Measurements from ENCODE around the gene SLC5A12.
A peak's percentile ranks its signal among the peaks of the same experiment; 100 is the strongest.

The SLC5A12 gene, protein sequence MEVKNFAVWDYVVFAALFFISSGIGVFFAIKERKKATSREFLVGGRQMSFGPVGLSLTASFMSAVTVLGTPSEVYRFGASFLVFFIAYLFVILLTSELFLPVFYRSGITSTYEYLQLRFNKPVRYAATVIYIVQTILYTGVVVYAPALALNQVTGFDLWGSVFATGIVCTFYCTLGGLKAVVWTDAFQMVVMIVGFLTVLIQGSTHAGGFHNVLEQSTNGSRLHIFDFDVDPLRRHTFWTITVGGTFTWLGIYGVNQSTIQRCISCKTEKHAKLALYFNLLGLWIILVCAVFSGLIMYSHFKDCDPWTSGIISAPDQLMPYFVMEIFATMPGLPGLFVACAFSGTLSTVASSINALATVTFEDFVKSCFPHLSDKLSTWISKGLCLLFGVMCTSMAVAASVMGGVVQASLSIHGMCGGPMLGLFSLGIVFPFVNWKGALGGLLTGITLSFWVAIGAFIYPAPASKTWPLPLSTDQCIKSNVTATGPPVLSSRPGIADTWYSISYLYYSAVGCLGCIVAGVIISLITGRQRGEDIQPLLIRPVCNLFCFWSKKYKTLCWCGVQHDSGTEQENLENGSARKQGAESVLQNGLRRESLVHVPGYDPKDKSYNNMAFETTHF

DNA sequence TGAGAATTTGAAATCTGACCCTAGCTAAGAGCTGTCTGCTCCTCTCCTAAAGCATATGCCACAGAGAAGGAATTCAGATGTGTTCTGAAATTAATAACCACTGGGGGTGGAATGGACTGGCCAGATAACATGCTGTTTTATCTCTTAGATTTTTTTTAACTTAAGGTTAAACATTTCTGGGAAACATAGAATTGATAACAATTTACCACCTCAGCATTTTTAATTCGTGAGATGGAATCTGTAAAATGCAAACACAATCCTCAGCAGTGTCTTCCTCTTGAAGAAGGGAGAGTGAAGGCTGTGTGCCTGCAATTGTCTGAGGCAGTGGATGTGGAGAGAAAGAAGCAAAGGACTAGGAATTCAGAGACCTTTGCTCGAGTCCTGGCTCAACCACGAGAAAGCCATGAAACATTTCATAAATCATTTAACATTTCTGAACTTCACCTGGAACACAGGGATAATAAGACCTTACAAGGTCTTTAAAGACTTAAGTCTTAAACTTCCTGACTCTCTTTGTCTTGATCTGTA, at the start of gene SLC5A12:
TSS of gene SLC5A12 (minus strand) at position 113 of the 528 bp plus-strand sequence. CDS start 346 bp downstream, outside the sequence.
- no peak for DNase-seq

DNA sequence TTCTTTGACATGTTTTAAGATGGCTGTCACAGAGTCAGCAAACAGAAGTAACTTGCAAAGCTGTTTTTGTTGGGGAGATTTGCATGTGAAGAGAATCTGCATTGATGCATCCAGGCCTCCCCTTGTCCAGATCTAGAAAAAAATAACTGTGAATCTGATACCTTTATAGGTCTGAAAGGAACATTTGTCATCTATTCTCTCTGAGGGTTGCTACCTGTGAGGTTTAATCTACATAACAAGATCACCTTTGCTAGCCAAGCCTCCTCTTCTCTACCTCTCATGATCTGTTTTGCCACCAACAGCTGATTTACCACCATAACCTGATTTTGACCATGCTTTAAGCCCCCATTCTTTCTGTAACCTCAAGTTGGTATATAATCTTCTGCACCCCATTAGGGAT, 47.2 kb upstream of the SLC5A12 start:
- no peak for DNase-seq

- no peak for DNase-seq
These were observed 45.2 kb upstream of the SLC5A12 start for GRCh38 chr11:26767060-26767459.

DNA sequence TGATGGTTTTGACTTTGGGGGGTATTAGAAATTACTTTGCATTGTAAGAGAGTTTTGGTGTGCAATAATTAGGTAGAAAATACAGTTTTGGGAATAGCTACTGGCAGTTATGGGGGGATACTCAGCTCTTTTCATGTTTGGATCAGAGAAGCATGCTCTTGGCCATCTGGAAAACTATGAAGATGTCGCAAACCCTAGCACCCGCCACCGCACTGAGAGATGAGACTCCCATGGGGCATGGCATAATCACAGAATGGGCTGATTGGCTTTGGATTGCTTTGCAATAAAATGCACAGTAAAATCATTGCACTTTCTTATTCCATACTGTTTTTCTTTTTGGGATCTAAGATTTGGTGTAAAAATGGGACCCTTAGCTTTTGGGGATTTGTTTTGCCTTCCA, 43.5 kb upstream of the SLC5A12 start:
- DNase-seq, result no peak

GRCh38 chr11:26764825-26765224, 43.0 kb upstream of the SLC5A12 start:
- no peak for DNase-seq

DNA sequence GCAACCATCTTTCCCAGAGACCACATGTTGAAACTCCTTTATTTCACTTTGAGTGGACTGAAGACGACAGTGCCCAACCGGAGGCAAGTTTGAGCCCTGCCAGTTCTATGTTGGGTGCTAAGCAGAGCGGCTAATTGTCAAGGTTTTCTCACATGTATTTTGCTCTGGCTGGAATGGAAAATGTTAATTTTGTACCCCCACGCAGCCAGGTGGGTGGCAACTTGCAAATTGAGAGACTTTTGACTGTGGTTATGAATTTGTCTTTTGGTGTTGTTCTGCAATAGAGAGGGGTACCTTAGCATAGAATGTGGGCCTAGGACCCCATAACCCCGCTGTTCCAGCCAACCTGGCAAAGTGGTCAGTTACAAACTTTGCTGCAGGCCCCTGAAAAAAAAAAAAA, 42.5 kb upstream of the SLC5A12 start:
- DNase-seq, result no peak

DNA sequence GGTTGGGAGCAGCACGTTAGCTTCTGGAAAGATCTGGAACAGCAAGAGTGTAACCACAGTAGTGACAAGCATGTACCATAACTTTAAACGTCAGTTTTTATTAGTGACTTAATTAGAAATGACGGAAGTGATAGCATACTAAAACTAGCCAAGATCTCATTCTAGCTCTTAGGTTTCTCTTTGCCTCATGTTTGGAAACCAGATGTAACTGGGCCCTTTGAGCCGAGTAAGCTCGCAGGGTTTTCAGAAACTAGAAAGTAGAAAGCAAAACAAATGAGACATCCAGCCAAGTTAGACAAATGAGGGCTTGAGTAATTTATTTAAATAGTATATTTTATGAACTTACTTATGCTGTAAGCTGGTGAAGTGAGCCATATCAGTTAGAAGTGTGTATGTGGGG, 40.2 kb upstream of the SLC5A12 start:
- DNase-seq, result no peak

- no peak for DNase-seq
These were observed 39.5 kb upstream of the SLC5A12 start for GRCh38 chr11:26761361-26761809.

- DNase-seq, result no peak
These were observed 36.1 kb upstream of the SLC5A12 start for GRCh38 chr11:26757995-26758394.

GRCh38 chr11:26755762-26756161, 33.9 kb upstream of the SLC5A12 start:
- DNase-seq, result no peak

GRCh38 chr11:26753723-26754504, 32.1 kb upstream of the SLC5A12 start:
- DNase-seq, result peak; percentile 77

- DNase-seq, result no peak
These were observed 28.1 kb upstream of the SLC5A12 start for GRCh38 chr11:26749927-26750326.

- DNase-seq, result no peak
These were observed 21.8 kb upstream of the SLC5A12 start for GRCh38 chr11:26743622-26744021.

DNA sequence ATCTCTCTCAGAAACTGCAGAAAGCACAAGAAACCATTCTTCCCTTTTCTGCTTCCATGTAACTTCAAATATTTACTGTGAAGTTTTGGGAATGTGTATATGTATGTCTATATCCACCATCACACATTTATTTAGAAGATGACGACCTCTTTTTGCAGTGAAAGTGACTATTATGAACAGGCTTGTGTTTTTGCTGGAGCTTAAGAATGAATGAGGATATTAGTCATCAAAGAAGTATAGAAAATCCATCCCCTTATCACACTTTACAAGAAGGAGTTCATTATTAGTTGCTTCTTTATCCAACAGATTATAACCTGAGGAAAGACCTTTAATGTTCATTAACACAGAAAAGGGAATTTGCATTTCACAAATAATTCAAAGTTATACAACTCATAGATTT, 21.1 kb upstream of the SLC5A12 start:
- DNase-seq, result no peak

- DNase-seq, result no peak
These were observed 19.2 kb upstream of the SLC5A12 start for GRCh38 chr11:26741036-26741435.

DNA sequence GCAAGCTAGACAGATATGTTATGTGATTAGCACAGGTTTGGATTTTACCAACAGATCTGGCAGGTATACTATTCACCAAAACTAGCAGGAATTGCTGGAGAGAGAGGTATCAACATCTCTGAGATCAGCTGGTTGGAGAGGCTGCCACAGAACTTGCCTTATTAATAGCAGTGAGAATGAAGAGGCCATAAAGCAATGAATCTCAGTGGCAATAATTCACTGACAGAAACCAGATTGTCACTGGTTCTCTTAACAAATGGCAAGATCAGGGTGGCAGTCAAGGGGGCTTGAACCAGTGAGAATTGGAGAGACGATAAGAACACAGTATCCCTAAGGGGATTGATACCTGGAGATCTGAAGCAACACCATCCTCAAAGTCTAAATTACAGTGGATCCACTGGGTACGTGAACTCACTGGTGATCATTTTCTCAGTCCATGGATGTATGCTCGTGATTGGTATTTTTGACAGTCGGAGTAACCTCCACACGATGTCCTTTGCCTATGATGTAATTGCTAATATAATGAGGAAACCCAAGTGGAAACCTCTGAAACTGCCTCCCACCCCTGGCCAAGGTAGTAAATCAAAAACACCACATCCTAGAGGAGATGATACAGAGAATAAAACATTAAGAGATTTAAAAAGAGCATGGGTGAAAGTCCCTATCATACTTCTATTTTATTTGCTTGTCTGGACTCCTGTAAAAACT, 17.7 kb upstream of the SLC5A12 start:
- no peak for DNase-seq

DNA sequence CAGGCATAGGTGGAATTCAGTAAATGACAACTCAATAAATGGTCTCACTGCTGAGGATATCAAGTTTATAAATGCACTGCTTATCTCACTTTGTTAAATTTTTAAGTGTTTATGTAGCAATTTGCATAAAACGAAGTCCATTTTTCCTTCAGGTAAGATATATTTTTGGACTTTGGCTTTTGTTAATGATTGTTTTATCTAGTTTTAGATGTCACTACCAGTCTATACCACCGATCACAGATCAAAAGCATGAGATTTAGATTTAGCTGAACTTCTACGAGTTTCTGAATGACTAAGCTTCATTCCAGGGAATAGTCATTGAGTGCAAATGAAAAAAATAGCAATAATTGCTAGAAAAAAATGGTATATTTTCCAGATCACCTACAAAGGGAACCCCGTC, 12.8 kb upstream of the SLC5A12 start:
- DNase-seq, result no peak

GRCh38 chr11:26731084-26731456, 9.2 kb upstream of the SLC5A12 start:
- DNase-seq, result no peak

GRCh38 chr11:26730414-26731083, 8.7 kb upstream of the SLC5A12 start:
- DNase-seq, result no peak

DNA sequence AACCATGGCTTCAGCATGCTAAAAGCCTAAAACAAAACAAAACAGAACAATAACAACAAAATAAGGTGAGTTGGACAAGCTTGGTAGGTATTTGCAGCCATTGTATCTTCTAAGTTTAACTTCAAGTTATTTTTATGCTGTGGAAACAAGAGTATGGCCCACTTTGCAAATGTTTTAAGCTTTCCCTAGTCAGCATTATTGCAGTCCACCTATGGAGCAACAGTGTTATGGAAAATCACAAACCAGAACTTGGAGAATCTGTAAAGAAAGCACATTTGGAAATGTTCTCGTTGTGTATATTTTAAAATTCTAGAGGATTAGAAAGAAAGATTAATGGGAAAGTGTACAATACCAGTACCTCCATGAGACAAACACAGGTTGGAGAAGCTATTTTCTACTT, 7.4 kb upstream of the SLC5A12 start:
- no peak for DNase-seq

- DNase-seq, result no peak
These were observed 5.1 kb upstream of the SLC5A12 start for GRCh38 chr11:26726960-26727359.

DNA sequence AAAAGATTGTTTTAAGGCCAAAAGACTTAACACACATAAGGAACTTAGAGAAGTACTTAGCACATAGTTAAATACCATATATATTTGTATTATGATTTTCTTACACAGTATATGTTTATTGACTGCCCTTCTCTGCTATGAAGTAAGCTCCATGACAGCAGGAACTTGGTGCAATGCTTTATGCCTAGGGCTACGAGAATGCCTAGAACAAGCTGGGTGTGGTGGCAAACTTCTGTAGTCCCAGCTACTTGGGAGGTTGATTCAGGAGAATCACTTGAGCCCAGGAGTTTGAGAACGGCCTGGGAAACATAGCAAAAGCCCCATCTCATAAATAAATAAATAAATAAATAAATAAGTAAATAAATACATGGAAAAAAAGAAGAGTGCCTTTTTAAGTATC, 1.9 kb downstream of the SLC5A12 start:
- no peak for DNase-seq

Measured in left hindlimb (tissue), 1 donor.